ENCODE data around the gene NTN1.

Gene NTN1

DNA sequence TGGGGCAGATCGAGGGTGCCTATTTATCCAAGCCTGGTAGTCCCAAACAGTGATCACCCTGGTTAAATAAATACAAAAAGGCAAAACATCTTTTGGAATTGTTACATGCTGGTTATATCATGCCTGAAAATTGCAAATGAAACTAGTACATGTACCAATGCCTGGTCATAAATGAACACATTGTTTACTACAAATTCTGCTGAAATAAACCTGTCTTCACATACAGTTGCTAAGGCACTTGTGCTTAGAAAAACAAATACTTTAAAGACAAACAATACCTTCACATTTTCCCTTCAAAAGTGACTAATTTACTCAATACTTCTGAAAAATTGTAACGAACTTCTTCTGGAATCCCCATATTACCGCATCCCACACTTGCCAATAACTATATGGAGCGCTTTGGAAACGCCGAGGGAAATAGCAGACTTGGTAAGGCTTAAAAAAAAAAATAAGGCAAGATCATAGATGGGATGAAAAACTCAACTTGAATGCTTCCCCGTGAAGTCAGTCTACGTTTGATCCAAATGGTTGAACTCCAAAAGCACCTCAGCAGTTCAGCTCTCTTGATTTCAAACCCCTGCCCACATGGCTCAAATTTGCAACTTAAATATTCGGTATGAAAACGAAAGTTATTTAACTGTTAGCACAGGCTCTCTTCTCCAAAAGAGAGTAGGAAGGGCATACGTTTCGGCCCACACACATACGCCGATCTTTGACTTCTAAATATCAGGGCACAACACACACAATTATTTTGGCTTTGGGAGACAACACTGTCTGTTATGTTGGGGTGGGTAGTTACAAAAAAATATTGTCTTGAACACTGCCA is 264.5 kb downstream of the NTN1 start:
- no peak for DNase-seq (ENCODE audit: extremely low spot score, insufficient read length, low read depth)
- FAIRE-seq = no peak

DNA sequence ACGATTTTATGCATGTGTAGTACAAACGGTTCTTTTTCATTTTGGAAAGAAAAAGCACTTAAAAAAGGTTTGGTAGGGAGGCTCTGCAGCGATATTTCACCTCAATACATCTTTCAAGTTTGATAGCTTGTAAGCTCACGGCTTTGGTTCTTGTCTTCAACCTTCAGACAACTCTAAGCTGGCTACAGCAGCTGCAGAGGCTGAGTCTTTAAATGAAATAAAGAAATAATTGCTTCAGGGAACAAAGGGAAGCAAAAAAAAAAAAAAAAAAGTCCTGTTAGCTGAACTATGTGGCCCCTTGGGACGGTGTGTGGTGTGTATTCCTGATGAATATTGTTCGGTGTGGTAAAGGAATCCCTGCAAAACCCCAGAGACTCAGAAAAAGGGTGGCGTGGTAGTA is 265.1 kb downstream of the NTN1 start:
- DNase-seq (ENCODE audit: extremely low spot score, insufficient read length, low read depth) = no peak

DNA sequence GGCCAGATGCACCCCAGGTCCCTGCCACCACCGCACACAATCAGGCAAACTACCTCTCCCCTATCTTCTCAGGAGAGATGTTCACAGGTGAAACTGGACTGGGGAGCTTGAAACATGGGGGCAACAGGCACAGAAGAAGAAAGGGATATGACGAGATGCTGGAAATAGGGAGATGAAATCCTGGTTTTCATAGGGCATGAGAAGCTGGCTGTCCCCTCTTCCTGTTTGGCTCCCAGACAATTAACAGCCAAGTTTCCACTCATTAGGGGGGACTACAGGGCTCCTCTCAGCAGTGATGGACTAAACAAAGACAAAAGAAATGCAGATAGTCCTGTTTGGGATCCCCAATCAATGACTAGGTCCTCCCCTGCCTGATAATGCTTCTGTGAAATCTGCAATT is 266.0 kb downstream of the NTN1 start:
- DNase-seq (ENCODE audit: extremely low spot score, insufficient read length, low read depth) = no peak
- FAIRE-seq = no peak

More for the DNA sequence above, 265.1 kb downstream of the NTN1 start:
- FAIRE-seq = no peak

DNA sequence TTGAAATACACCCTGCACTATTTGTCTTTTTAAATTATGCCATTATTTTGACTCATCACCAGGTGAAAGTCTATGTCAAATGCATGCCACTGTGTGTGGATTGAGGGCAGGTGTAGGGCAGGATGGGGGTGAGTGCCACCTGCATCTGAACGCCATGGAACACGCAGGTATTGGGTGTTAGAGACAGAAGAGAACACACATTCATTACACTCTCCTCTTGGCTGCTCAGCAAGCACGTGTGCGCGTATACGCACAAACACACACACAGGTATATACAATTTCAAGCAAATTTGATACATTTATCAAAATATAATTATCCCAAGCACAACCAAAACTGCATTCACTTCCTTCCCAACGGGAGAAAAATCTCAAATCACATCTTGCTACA is 268.9 kb downstream of the NTN1 start:
- no peak for FAIRE-seq

GRCh38 chr17:9291912-9292560 is 270.7 kb downstream of the NTN1 start:
- DNase-seq (ENCODE audit: extremely low spot score, insufficient read length, low read depth) (peak; percentile 39), FAIRE-seq (peak; percentile 79)

More for the DNA sequence above, 268.9 kb downstream of the NTN1 start:
- DNase-seq (ENCODE audit: extremely low spot score, insufficient read length, low read depth) = no peak

DNA sequence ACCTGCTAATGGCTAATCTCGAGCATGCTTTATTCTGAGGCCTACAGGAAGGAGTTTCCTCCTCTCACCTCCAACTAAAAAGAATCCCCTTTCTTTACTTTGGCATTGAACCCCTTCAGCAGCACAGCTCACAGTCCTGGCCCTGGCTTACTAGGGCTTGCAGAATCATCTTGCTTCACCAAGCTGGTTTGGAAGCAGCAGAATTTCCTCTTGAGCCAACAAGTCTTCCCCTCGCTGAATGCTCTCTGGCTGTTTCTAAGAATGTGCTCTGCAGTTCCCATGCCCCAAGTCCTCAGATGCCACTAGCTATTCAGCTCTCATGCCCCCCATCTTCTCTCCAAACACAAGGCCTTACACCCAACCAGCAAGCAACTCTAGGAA is 271.2 kb downstream of the NTN1 start:
- no peak for FAIRE-seq
- DNase-seq (ENCODE audit: extremely low spot score, insufficient read length, low read depth) = no peak
